HS-27A (cell line): Measurements from ENCODE around the gene GPR179.

Experiments used
- DNase-seq: peaks from one replicate; pipeline ENCODE4 v3.0.0-alpha.2; 2012; ENCODE audit warnings: low read depth, missing footprints

Gene GPR179

DNA sequence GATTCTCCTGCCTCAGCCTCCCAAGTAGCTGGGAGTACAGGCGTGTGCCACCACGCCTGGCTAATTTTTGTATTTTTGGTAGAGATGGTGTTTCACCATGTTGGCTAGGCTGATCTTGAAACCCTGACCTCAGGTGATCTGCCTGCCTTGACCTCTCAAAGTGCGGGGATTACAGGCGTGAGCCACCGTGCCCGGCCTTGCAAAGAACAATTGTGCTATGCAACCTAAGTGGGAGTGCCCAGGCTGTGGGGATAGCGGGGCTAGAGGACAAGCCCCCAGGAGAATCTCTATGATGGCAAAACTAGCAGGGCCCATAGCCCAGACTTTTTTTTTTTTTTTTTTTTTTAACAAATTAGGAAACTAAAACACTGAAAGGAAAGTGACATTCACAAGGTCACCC, 2.0 kb upstream of the GPR179 start:
- DNase-seq = no peak

- DNase-seq = no peak
Measured at GRCh38 chr17:38344420-38344745, 627 bp upstream of the GPR179 start.

DNA sequence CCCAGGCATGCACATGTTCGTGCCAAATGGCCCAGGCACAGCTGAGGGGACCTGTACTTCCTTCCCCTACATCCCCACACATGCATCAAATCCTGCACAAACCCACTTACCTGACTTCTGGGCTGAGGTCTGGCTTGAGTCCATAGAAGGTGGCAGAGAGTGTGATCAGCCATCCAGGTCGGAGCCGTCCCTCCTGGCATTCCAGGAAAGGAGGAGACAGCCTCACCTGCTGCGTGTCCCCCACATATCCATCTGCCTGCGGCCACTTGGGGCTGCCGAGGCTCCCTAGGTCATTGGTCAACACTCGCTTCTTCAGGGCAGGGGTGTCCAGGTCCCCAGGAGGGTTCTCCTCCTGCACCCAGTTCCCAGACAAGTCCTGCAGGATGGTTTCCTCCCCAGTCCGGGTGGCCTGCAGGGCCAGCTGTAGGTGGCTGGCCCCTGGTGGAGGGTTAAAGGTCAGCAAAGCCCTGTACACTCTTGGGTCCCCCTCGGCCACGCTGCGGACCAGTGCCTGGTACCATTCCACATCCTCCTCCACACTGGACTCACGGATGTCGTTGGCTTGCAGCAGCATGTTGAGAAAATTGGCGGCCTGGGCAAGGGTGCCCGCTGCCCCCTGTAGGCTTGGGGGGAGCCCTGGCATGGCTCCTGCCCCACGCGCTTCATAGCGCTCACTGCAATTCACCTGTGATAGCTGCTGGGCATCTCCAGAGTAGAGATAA, 709 bp downstream of the GPR179 start:
- DNase-seq = no peak

DNA sequence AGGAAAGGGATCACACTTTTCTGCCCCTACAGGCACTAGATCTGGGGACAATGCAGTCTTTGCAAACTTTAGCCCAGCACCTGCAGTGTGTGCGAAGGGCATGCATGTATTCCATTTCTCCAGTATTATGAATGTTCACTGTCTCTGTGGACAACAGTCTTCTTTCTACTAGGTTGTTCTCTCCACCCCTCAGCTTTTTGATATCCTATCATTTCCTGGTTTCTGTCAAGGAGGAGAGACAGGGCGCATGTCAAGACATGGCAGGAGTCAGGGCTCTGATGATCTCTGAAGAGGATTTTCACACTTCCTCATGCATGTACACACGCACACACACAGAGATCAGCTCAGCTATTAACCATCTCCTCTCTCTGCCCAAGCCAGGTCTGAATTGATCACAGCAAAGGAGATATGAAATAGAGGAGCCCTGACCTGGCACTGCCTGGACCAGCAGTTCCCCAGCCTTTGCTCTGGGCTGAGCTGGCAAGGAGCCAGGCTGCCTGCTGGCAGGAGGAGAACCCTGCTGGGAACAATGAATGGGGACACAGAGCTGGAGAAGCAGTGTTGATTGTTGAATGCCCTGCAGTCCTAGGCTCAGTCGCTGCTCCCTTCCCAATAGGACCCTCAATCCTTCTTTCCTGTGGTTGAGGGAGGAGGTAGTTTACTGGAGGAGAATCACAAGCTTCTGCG, 2.6 kb downstream of the GPR179 start:
- no peak for DNase-seq

GRCh38 chr17:38339891-38340290, 3.9 kb downstream of the GPR179 start:
- DNase-seq = no peak

DNA sequence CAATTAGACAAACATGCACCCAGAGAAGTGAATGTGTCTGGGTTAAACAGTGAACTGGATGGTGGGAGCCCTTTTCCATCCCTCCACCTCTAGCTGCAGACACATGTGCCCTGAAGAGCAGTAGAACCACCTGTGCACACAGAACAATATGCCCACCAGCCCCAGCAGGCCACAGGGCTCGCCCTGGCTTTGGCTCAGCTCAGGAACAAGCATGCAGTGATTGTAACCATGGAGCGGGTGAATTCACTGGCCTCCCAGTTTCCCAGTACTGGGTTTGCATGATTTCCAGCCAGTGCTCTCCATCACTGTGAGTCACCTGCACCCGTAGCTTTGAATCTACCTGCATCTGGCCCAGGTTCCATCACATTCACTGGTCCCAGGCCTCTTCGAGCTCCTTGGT, 5.2 kb downstream of the GPR179 start:
- DNase-seq = no peak

- no peak for DNase-seq
Measured at GRCh38 chr17:38338053-38338452, 5.7 kb downstream of the GPR179 start.

GRCh38 chr17:38336838-38337237, 6.9 kb downstream of the GPR179 start:
- no peak for DNase-seq

GRCh38 chr17:38334480-38335364, 9.0 kb downstream of the GPR179 start:
- DNase-seq = no peak

GRCh38 chr17:38333635-38334295, 10.0 kb downstream of the GPR179 start:
- no peak for DNase-seq

GRCh38 chr17:38332735-38333134, 11.0 kb downstream of the GPR179 start:
- no peak for DNase-seq

- no peak for DNase-seq
Measured at GRCh38 chr17:38330941-38331411, 12.8 kb downstream of the GPR179 start.

- no peak for DNase-seq
Measured at GRCh38 chr17:38329808-38330730, 13.7 kb downstream of the GPR179 start.

DNA sequence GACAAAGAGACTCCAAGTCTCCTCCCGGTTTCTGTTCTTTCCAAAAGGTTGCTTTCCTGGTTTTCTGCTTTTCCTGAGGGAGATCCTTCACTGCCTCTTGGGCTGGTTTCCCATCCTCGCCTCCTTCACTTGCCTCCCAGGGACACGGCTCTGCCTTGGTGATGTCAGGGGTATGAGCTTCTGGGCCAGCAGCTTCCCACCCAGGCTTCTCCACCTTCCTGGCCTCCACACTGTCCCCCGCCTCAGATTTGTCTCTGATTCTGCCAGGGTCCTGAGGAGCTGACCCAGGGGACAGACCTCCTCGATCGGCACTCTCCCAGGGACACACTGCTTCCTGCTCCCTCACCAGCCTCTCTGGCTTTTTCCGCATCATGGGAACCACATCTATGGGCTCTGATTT, 14.5 kb downstream of the GPR179 start:
- DNase-seq = no peak

DNA sequence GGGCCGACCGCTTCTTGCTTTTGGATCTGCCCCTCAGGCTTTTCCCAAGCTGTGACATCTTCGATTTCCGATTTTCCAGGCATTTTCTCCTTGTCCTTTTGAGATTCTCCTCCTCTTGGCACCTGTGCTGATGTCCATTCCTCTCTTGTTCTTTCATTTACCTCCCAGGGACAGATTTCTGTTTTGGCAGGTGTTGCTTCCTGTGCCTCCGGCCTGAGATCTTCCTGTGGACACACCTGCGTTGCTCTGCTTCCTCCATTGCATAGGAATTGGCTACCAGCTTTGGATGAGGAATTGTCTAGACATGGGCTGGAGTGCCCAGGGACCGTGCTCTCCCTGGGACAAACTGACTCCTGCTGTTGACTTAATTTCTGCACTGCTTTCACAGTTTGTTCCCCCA, 15.1 kb downstream of the GPR179 start:
- DNase-seq = no peak

GRCh38 chr17:38327936-38328335, 15.8 kb downstream of the GPR179 start:
- DNase-seq = no peak

GRCh38 chr17:38326996-38327792, 16.6 kb downstream of the GPR179 start:
- no peak for DNase-seq

GRCh38 chr17:38325221-38325851, 18.4 kb downstream of the GPR179 start:
- DNase-seq = no peak

DNA sequence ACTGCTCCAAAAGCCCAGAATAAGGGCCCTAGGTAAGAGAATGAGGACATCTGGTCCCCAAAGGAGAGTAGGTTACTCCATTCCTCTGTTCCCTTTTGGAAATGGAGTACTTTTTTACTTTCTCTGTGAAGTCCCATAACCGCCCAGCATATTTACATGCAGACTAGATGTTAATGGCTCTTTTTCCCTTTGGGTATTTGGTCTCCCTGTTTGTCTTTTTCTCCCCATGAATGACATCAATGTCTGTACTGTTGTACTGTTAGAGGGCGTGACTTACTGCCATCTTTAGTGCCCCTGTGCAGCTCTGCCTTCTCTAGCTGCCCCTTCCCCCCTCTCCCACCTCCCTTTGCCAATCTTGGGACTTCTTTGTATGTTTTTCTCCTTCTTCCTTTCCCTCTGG, 19.0 kb downstream of the GPR179 start:
- DNase-seq = no peak

GRCh38 chr17:38324141-38324697, 19.5 kb downstream of the GPR179 start:
- DNase-seq = no peak
